Measurements from ENCODE around the gene SBF2.
"Not testable (repeated sequence)": the region's sequence is repeated elsewhere in the genome, so short reads cannot be mapped to it uniquely, and the experiment has no call there.

- TF ChIP-seq POLR2A, CTCF (IDR thresholded peaks at IDR 0.05): not testable (repeated sequence)
Measured at GRCh38 chr11:10231803-10232202, 62.2 kb downstream of the SBF2 start.
